ENCODE results near the gene FAM193A.
"Not testable (repeated sequence)": the region's sequence is repeated elsewhere in the genome, so short reads cannot be mapped to it uniquely, and the experiment has no call there.

The FAM193A gene

GRCh38 chr4:2651546-2651945 is 115.1 kb downstream of the FAM193A start:
- no peak for DNase-seq (ENCODE audit: low read depth in 2 of 2)

GRCh38 chr4:2651998-2652397 is 115.6 kb downstream of the FAM193A start:
- no peak for DNase-seq (ENCODE audit: low read depth in 2 of 2)

- no peak for DNase-seq (ENCODE audit: low read depth in 2 of 2)
These were observed 116.1 kb downstream of the FAM193A start for GRCh38 chr4:2652415-2653160.

GRCh38 chr4:2660596-2661211 is 124.3 kb downstream of the FAM193A start:
- no peak for DNase-seq (ENCODE audit: low read depth in 2 of 2)

GRCh38 chr4:2662598-2662997 is 126.2 kb downstream of the FAM193A start:
- DNase-seq (ENCODE audit: low read depth in 2 of 2): no peak

- DNase-seq (ENCODE audit: low read depth in 2 of 2): no peak
These were observed 126.8 kb downstream of the FAM193A start for GRCh38 chr4:2663275-2663674.

GRCh38 chr4:2666722-2667247 is 130.3 kb downstream of the FAM193A start:
- no peak for DNase-seq (ENCODE audit: low read depth in 2 of 2)

GRCh38 chr4:2667428-2667827 is 131.0 kb downstream of the FAM193A start:
- DNase-seq (ENCODE audit: low read depth in 2 of 2): no peak

- DNase-seq (ENCODE audit: low read depth in 2 of 2): no peak
These were observed 134.9 kb downstream of the FAM193A start for GRCh38 chr4:2671267-2671895.

- no peak for DNase-seq (ENCODE audit: low read depth in 2 of 2)
These were observed 135.6 kb downstream of the FAM193A start for GRCh38 chr4:2672082-2672481.

- no peak for DNase-seq (ENCODE audit: low read depth in 2 of 2)
These were observed 136.3 kb downstream of the FAM193A start for GRCh38 chr4:2672700-2673099.

GRCh38 chr4:2673157-2673556 is 136.7 kb downstream of the FAM193A start:
- DNase-seq (ENCODE audit: low read depth in 2 of 2): no peak

GRCh38 chr4:2679762-2680161 is 143.3 kb downstream of the FAM193A start:
- not testable (repeated sequence) for DNase-seq (ENCODE audit: low read depth in 2 of 2)

- DNase-seq (ENCODE audit: low read depth in 2 of 2): no peak
These were observed 148.0 kb downstream of the FAM193A start for GRCh38 chr4:2684486-2684885.

- no peak for DNase-seq (ENCODE audit: low read depth in 2 of 2)
These were observed 149.1 kb downstream of the FAM193A start for GRCh38 chr4:2685541-2685940.

- no peak for DNase-seq (ENCODE audit: low read depth in 2 of 2)
These were observed 150.2 kb downstream of the FAM193A start for GRCh38 chr4:2686379-2687265.

- no peak for DNase-seq (ENCODE audit: low read depth in 2 of 2)
These were observed 151.8 kb downstream of the FAM193A start for GRCh38 chr4:2688281-2688680.

- DNase-seq (ENCODE audit: low read depth in 2 of 2): no peak
These were observed 152.2 kb downstream of the FAM193A start for GRCh38 chr4:2688697-2689096.

GRCh38 chr4:2689114-2689513 is 152.7 kb downstream of the FAM193A start:
- no peak for DNase-seq (ENCODE audit: low read depth in 2 of 2)

GRCh38 chr4:2689825-2690700 is 153.6 kb downstream of the FAM193A start:
- DNase-seq (ENCODE audit: low read depth in 2 of 2): peak; percentile 24 to 49

- DNase-seq (ENCODE audit: low read depth in 2 of 2): no peak
These were observed 154.9 kb downstream of the FAM193A start for GRCh38 chr4:2691313-2691712.
